ENCODE measurements around the gene SV2B. TPM values are rescaled to one million over a fixed set of nuclear protein-coding genes. Genes with fewer than 3 reads are reported as not detected.
"Not testable (repeated sequence)": the region's sequence is repeated elsewhere in the genome, so short reads cannot be mapped to it uniquely, and the experiment has no call there.

Gene SV2B
- 0.11 and 0.18 TPM in 2 replicates for total RNA-seq (2014; rRNA removed; shearing (Covaris generic))
- polyA plus RNA-seq (2015; cell fraction: cytosol; rRNA removed) = 0.01 and 0.28 TPM in 2 replicates
- not detected in 2 replicates for polyA plus RNA-seq (2015; cell fraction: nucleus; rRNA removed)

GRCh38 chr15:91099995-91100813 is at the start of gene SV2B:
TSS of gene SV2B (plus strand) at chr15:91100257. CDS start at chr15:91226264, 126,007 bp downstream.
- DNase-seq (ENCODE audit: low read depth, low spot score) = no peak

GRCh38 chr15:91051248-91051647 is 48.8 kb upstream of the SV2B start:
- DNase-seq (ENCODE audit: low read depth, low spot score) = no peak
- in situ Hi-C loops (cut with HindIII; ENCODE audit: low pct_unique_long_range_greater_than_20kb, low sequenced_read_pairs) = no loop called here

More at GRCh38 chr15:91099995-91100813, at the start of gene SV2B:
- in situ Hi-C loops (cut with HindIII; ENCODE audit: low pct_unique_long_range_greater_than_20kb, low sequenced_read_pairs) = no loop called here

- DNase-seq (ENCODE audit: low read depth, low spot score) = no peak
- in situ Hi-C loops (cut with HindIII; ENCODE audit: low pct_unique_long_range_greater_than_20kb, low sequenced_read_pairs) = no loop called here
These were observed 45.2 kb upstream of the SV2B start for GRCh38 chr15:91054816-91055215.

- in situ Hi-C loops (cut with HindIII; ENCODE audit: low pct_unique_long_range_greater_than_20kb, low sequenced_read_pairs) = no loop called here
- DNase-seq (ENCODE audit: low read depth, low spot score) = peak; percentile 87
These were observed 44.3 kb upstream of the SV2B start for GRCh38 chr15:91055548-91056331.

- in situ Hi-C loops (cut with HindIII; ENCODE audit: low pct_unique_long_range_greater_than_20kb, low sequenced_read_pairs) = no loop called here
- DNase-seq (ENCODE audit: low read depth, low spot score) = no peak
These were observed 38.8 kb upstream of the SV2B start for GRCh38 chr15:91061230-91061629.

GRCh38 chr15:91061997-91062396 is 38.1 kb upstream of the SV2B start:
- in situ Hi-C loops (cut with HindIII; ENCODE audit: low pct_unique_long_range_greater_than_20kb, low sequenced_read_pairs) = no loop called here
- DNase-seq (ENCODE audit: low read depth, low spot score) = no peak

GRCh38 chr15:91065505-91065904 is 34.6 kb upstream of the SV2B start:
- in situ Hi-C loops (cut with HindIII; ENCODE audit: low pct_unique_long_range_greater_than_20kb, low sequenced_read_pairs) = no loop called here
- DNase-seq (ENCODE audit: low read depth, low spot score) = no peak

- in situ Hi-C loops (cut with HindIII; ENCODE audit: low pct_unique_long_range_greater_than_20kb, low sequenced_read_pairs) = no loop called here
- no peak for DNase-seq (ENCODE audit: low read depth, low spot score)
These were observed 33.0 kb upstream of the SV2B start for GRCh38 chr15:91067036-91067435.

GRCh38 chr15:91068436-91068835 is 31.6 kb upstream of the SV2B start:
- in situ Hi-C loops (cut with HindIII; ENCODE audit: low pct_unique_long_range_greater_than_20kb, low sequenced_read_pairs) = no loop called here
- DNase-seq (ENCODE audit: low read depth, low spot score) = no peak

GRCh38 chr15:91068966-91069365 is 31.1 kb upstream of the SV2B start:
- in situ Hi-C loops (cut with HindIII; ENCODE audit: low pct_unique_long_range_greater_than_20kb, low sequenced_read_pairs) = no loop called here
- DNase-seq (ENCODE audit: low read depth, low spot score) = no peak

- no peak for DNase-seq (ENCODE audit: low read depth, low spot score)
These were observed 29.2 kb upstream of the SV2B start for GRCh38 chr15:91070872-91071271.

GRCh38 chr15:91072161-91072560 is 27.9 kb upstream of the SV2B start:
- in situ Hi-C loops (cut with HindIII; ENCODE audit: low pct_unique_long_range_greater_than_20kb, low sequenced_read_pairs) = no loop called here
- no peak for DNase-seq (ENCODE audit: low read depth, low spot score)

More at GRCh38 chr15:91070872-91071271, 29.2 kb upstream of the SV2B start:
- in situ Hi-C loops (cut with HindIII; ENCODE audit: low pct_unique_long_range_greater_than_20kb, low sequenced_read_pairs) = no loop called here

- no peak for DNase-seq (ENCODE audit: low read depth, low spot score)
- in situ Hi-C loops (cut with HindIII; ENCODE audit: low pct_unique_long_range_greater_than_20kb, low sequenced_read_pairs) = no loop called here
These were observed 27.0 kb upstream of the SV2B start for GRCh38 chr15:91073077-91073476.

- in situ Hi-C loops (cut with HindIII; ENCODE audit: low pct_unique_long_range_greater_than_20kb, low sequenced_read_pairs) = no loop called here
- DNase-seq (ENCODE audit: low read depth, low spot score) = no peak
These were observed 26.3 kb upstream of the SV2B start for GRCh38 chr15:91073768-91074167.

GRCh38 chr15:91075739-91076138 is 24.3 kb upstream of the SV2B start:
- in situ Hi-C loops (cut with HindIII; ENCODE audit: low pct_unique_long_range_greater_than_20kb, low sequenced_read_pairs) = no loop called here
- DNase-seq (ENCODE audit: low read depth, low spot score) = no peak

- in situ Hi-C loops (cut with HindIII; ENCODE audit: low pct_unique_long_range_greater_than_20kb, low sequenced_read_pairs) = no loop called here
- DNase-seq (ENCODE audit: low read depth, low spot score) = no peak
These were observed 23.0 kb upstream of the SV2B start for GRCh38 chr15:91077029-91077428.

- in situ Hi-C loops (cut with HindIII; ENCODE audit: low pct_unique_long_range_greater_than_20kb, low sequenced_read_pairs); DNase-seq (ENCODE audit: low read depth, low spot score): not testable (repeated sequence)
These were observed 6.2 kb upstream of the SV2B start for GRCh38 chr15:91093866-91094265.

- DNase-seq (ENCODE audit: low read depth, low spot score) = no peak
- in situ Hi-C loops (cut with HindIII; ENCODE audit: low pct_unique_long_range_greater_than_20kb, low sequenced_read_pairs) = no loop called here
These were observed 1.6 kb upstream of the SV2B start for GRCh38 chr15:91098451-91098850.

Data from SK-MEL-5 (cell line).